K562 (cell line): ENCODE results near the gene DSEL.

ENCODE experiments used
- HDGF ChIP-seq: fragments of 450-650 bp; IDR thresholded peaks from 2 replicates; pipeline ENCODE4 v1.6.1; 2016
- SMAD3 ChIP-seq: fragments of 450-650 bp; formaldehyde crosslinking; conservative IDR thresholded peaks from 2 replicates; pipeline ENCODE4 v1.4.0; 2020; ENCODE audit warnings: mild to moderate bottlenecking
- ZNF274 ChIP-seq: IDR thresholded peaks from 2 replicates; pipeline ENCODE4 v1.6.1; 2011; ENCODE audit warnings: low read depth, mild to moderate bottlenecking, low read length, moderate library complexity, borderline replicate concordance
- TF ChIP-seq, protein P1 (sequence below), 2 experiments: IDR thresholded peaks; 2 replicates each; pipeline ENCODE4 v1.6.1; 2011; ENCODE audit warnings: borderline replicate concordance in 1 of 2, control low read depth in 1 of 2, low read depth in 1 of 2, low read length in 1 of 2, mild to moderate bottlenecking in 1 of 2, mixed read lengths in 1 of 2, moderate library complexity in 1 of 2; ENCODE audit not compliant: insufficient read depth in 1 of 2, insufficient read length in 1 of 2, poor library complexity in 1 of 2, severe bottlenecking in 1 of 2; ENCODE audit errors: extremely low read depth in 1 of 2

DNA sequence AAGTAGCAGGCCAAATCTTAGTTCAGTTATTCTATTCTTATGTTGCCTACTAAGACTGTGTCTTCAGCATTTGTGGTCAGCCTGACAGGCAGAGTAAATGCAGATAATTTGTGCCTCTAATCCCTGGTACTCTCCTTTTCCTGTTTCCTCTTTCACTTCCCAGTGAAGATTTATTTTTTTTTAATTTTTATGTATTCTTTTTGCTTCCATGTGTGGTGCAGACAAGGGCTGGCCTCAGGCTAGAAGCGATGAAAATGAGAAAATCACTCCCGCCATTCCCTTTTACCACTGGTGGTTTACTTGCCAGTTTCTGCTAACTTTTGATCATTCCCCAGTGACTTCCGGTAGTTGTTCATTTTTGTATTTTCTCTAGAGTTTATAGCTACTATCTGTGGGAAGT is 30.9 kb downstream of the DSEL start:
- TF ChIP-seq SMAD3 (no peak), HDGF (no peak), ZNF274 (no peak)
- TF ChIP-seq, protein P1, sequence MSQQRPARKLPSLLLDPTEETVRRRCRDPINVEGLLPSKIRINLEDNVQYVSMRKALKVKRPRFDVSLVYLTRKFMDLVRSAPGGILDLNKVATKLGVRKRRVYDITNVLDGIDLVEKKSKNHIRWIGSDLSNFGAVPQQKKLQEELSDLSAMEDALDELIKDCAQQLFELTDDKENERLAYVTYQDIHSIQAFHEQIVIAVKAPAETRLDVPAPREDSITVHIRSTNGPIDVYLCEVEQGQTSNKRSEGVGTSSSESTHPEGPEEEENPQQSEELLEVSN (IDR thresholded peaks at IDR 0.05; ENCODE audit: borderline replicate concordance in 1 of 2, extremely low read depth in 1 of 2, insufficient read depth in 1 of 2, insufficient read length in 1 of 2, low read depth in 1 of 2, low read length in 1 of 2, poor library complexity in 1 of 2, severe bottlenecking in 1 of 2): no peak
